TTC549 (cell line): ENCODE results near the gene ARHGAP4.

Source experiments
- FAIRE-seq: peaks from 2 replicates; lab custom pipeline; 2012; peaks lifted over from hg19 to GRCh38; lab: Jason Lieb, UNC

The ARHGAP4 gene

GRCh38 chrX:153945956-153946943 is 20.2 kb upstream of the ARHGAP4 start:
- no peak for FAIRE-seq

DNA sequence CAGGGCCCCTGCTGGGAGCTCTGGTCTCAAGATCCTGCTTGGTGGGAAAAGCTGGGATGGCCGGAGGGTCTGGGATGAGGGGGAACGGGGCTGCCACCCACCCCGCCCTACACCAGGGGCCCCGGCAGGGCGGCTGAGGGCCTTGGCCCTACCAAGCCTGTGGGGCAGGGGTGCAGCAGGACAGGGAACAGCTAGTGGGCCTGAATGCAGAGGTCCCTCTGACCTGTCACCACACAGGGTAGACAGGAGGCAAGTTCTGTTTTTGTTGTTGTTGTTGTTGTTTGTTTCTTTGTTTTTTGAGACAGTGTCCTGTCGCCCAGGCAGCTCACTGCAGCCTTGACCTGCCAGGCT is 18.7 kb upstream of the ARHGAP4 start:
- FAIRE-seq, result no peak

- no peak for FAIRE-seq
Measured at GRCh38 chrX:153944140-153944799, 18.2 kb upstream of the ARHGAP4 start, which contains the start of gene RENBP. Gene RENBP (minus strand): TSS chrX:153944643. CDS start chrX:153944610, 33 bp downstream.

DNA sequence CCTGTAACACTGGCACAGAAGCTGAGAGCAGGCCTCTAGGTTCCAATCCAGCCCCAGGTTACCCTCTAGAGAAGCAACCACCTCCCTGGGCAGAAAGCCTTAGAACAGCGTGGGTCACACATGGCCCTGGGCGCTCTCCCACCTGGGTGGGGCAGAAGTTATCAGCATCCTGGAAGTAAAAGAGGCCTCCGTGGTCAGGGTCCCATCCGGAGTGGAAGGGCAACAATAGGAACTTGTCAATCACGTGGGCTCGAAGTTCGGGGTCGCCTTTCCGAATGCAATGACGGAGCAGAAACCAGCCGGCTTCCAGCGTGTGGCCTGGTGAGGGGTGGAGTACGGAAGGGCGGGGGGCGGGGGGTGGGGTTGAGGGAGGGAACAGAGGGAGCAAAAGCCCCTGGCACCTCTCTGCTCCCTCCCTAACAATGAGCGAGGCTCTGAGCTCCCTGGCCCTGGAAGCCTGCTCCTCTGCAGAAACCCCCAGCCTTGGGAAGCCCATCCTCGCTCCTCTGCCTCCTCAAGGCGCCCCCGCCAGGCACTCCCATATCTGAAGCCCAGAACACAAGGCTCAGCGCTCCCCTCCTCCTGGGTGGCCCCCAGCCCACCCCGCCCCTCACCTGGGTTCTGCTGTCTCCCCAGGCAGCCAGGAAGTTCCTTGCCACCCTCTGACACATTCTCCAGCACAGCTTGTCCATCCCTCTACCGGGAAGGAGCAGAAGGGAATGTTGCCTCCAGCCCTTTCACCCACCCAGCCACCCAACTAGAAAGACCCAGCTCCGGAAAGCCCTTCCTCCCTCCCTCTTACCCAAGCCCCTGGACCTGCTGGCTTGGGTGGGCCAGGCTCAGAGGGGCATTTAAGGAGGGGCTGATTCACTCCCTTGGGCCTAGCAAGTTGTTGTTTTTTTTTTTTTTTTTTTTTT is 15.5 kb upstream of the ARHGAP4 start:
- no peak for FAIRE-seq

DNA sequence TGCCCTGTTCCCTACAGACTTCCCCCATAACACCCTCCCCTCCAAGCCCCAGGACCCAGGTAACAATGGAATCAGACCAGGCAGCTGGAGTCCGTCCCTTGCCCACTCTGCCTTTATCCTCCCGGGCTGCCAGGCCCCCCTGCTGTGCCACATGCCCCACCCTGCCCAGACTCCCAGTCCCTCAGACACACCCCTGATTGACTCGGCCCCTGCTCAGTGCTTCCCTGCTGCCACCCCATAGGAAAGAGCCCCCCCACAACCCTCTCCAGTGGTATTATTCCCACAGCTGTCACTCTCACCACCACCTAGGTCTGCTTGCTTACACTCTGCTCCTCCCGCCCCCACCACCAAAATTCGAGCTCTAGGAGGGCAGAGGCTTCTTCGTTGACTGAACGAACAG is 13.5 kb upstream of the ARHGAP4 start:
- no peak for FAIRE-seq

GRCh38 chrX:153938226-153938786 is 12.2 kb upstream of the ARHGAP4 start:
- no peak for FAIRE-seq

DNA sequence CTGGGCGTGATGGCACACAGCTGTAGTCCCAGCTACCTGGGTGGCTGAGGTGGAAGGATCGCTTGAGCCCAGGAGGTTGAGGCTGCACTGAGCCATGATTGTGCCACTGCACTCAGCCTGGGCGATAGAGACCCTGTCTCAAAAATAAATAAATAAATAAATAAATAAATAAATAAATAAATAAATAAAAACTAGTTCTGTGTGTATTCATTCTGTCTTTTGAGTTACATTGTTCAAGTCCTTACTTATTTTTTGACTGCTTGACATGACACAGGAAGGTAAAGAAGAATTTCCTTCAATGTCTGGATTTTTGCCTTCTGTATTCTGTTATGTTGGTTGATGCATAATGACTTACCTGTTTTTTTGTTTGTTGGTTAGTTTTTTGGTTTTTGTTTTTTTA is 11.0 kb upstream of the ARHGAP4 start:
- no peak for FAIRE-seq

DNA sequence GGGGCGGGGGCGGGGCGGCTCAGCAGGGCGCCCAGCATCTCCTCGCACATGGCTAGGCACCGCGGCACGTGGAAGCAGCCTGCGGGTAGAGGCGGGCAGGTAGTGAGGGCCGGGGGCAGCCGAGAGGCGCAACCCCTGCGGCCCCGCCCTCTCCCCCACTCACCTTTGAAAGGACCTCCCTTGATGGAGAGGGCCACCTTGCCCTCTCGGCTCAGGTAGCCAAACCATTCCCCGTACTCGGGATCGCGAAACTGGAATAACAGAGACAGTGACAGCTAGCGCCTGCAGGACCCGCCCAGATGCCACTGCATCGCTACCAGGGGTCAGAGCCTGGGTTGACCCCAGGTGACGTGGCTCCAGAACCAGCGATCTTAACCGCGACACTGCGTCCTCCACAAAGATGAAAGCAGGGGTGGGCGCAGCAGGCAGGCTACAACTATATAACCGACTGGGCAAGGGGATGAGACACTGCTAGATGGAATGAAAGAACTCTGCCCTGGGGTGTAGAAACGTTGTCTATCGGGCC is 9.3 kb upstream of the ARHGAP4 start:
- FAIRE-seq, result no peak

GRCh38 chrX:153934762-153935325 is 8.8 kb upstream of the ARHGAP4 start, which contains the start of gene NAA10:
Gene NAA10 (minus strand): TSS chrX:153935037. CDS start chrX:153934904, 133 bp downstream.
- no peak for FAIRE-seq

- no peak for FAIRE-seq
Measured at GRCh38 chrX:153934148-153934761, 8.2 kb upstream of the ARHGAP4 start.

DNA sequence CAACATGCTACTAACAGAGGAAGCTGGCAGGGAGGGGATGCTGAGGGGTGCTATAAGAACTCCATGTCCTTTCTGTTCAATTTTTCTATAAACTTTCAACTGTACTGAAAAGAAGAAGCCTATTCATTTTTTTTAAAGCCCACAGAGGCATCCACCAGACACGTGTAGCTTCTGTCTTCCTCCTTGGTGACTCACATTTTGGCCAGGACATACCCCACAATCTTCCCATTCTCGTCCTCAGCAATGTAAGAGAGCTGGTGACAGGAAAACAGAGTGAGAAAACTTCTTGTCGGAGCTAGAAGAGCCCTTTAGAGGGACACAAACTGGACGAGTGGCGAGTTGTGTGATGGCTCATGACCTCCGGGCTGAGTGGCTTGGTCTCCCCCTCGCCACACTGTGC is 7.7 kb upstream of the ARHGAP4 start:
- no peak for FAIRE-seq

DNA sequence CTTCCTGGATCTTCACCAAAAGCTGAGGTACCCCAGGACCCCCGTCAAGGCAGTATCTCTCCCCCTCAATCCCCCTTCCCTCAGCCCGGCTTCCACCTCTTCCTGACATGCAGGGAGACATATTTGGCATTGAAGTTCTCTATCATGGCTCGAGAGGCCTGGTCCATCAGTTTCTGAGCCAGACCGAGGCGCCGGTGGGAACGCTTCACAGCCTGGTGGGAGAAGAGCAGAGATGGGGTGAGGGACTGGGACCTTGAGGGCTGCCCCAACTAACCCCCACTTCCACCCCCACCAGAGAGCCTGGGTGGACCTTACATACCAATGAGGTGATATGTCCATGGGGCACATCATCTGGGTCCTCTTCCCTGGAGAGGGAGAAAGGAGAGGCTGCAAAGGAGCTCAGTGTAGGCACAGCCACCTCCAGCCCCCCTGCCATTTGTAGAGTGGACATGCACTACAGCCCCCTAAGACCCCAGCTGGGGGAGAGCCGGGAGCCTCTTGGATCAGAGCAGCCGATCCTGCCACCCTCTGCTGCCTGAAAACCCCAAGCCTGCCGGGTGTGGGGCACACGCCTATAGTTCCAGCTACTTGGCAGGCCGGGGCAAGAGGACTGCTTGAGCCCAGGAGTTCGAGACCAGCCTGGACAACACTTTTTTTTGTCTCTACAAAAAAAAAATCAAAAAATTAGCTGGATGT is 6.3 kb upstream of the ARHGAP4 start:
- FAIRE-seq, result no peak

DNA sequence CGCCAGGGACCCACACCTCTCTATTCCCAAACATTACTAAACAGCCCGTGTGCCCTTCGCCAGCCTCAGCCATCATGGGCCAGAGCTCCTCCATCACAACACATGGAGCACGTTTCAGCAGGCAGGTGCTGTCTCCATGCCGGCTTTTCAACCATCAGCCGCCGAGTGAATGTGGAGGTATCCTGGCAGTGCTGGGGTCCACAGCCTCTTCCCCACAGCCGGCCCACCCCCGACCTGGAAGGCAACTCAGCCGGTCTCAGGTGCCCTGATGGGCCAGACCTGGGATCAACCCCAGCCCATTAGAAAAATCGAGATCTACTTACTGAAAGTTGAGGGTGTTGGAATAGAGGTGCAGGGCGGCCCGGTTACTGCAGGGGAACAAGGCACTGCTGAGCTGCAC is 5.7 kb upstream of the ARHGAP4 start:
- no peak for FAIRE-seq

DNA sequence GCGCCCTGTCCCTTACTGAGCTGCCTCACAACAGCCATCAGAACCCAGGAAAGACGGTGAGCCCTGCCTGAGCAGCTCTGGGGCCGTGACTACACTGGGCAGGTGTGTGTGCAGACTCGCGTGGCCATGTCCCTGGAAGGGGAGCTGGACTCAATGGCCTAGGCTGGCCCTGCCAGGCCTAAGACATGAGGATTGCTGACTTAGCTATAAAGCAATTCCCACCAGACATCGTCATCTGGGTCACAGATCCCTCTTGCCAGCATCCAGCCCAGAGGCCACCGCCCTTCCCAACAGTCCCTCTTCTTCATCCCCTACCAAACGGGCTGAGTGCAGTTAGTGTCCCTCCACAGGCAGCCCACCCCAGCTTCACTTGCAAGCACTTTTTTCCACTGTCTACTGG is 5.1 kb upstream of the ARHGAP4 start:
- no peak for FAIRE-seq

DNA sequence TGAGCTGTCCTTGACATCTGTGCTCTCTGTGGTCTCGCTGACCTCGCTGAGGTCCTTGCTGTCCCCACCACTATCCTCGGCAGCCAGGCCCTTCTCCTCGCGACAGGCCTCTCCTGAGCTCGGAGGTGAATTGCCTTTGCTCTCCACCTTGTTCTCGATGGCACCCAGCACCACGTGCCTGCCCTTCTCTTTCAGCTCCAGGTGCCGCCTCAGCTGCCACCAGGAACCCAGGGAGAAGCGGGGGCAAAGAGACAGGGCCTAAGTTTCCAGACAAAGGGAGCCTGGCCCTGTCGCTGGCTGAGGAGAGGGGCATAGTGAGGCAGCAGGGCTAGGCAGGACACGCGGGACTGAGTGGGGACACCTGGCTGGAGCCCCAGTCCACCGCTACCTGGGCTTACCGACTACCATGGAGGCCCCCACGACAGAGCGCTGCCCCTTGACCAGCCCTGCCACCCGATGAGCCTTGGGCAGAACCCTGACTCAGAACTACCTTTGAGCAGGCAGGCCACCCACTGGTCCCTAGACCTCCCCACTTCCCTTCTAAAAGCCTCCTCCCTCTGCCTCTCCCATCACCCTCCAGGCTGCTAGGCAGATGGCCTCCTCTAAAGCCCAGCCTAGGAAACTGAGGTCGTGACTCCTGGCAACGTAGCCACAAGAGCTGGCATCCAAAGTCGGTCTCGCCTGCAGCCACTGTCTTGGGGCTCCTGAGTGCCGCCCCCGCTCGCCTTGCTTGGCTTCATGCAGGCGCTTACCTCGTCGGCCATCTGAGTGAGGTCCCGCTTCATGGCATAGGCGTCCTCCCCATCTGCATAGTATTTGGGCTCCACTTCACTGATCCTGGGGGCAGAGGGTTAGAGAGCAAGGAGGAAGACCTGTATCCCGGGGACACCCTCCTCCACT is 4.2 kb upstream of the ARHGAP4 start:
- no peak for FAIRE-seq

- FAIRE-seq, result no peak
Measured at GRCh38 chrX:153929576-153929975, 3.5 kb upstream of the ARHGAP4 start.

DNA sequence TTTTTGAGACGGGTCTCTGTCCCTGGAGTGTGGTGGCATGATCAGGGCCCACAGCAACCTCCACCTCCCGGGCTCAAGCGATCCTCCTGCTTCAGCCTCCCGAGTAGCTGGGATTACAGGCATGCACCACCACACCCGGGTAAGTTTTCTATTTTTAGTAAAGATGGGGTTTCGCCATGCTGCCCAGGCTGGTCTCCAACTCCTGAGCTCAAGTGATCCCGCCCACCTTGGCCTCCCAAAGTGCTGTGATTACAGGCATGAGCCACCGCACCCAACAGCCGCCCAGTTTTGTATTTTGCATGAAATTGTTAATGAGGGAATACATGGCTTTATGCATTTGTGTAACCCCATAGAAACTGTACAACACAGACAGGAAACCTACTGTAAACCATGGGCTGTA is 2.8 kb upstream of the ARHGAP4 start:
- FAIRE-seq, result no peak

GRCh38 chrX:153927922-153928760 is 2.1 kb upstream of the ARHGAP4 start:
- peak; percentile 84 for FAIRE-seq

DNA sequence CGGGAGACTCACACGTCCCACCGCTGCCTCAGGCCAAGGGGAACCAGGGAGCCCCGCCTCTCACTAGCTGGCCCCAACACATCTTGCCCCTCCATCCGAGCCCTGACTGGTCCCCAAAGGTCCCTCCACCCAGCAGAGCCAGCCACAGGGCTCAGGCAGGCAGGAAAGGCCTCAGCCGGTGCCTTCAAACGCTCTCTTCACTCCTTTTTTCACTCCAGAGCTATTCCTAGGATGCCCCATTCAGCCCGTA is 1.5 kb upstream of the ARHGAP4 start:
- no peak for FAIRE-seq
